ELR (cell line): ENCODE measurements around the gene VMAC.
"Not testable (repeated sequence)": the region's sequence is repeated elsewhere in the genome, so short reads cannot be mapped to it uniquely, and the experiment has no call there.

ENCODE experiments used
- DNase-seq: peaks from one replicate; pipeline ENCODE4 v3.0.0-alpha.2; 2015; ENCODE audit warnings: low read depth

Gene VMAC

DNA sequence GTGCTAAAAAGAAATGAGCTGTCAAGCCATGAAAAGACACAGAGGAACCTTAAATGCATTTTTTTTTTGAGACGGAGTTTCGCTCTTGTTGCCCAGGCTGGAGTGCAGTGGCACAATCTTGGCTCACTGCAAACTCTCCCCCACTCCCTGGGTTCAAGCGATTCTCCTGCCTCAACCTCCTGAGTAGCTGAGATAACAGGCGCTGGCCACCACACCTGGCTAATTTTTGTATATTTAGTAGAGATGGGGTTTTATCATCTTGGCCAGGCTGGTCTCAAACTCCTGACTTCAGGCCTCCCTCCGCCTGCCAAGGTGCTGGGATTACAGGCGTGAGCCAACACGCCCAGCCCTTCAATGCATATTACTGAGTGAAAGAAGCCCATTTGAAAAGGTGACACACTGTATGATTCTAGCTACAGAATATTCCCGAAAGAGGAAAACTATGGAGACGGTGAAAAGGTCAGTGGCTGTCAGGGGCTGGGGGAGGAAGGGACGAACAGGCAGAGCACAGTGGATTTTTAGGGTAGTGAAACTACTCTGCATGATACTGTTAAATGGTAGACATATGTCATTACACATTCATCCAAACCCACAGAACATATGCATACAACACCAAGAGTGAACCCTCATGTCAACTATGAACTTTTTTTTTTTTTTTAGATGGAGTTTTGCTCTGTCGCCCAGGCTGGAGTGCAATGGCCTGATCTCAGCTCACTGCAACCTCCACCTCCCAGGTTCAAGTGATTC is 20.4 kb upstream of the VMAC start:
- DNase-seq = not testable (repeated sequence)

DNA sequence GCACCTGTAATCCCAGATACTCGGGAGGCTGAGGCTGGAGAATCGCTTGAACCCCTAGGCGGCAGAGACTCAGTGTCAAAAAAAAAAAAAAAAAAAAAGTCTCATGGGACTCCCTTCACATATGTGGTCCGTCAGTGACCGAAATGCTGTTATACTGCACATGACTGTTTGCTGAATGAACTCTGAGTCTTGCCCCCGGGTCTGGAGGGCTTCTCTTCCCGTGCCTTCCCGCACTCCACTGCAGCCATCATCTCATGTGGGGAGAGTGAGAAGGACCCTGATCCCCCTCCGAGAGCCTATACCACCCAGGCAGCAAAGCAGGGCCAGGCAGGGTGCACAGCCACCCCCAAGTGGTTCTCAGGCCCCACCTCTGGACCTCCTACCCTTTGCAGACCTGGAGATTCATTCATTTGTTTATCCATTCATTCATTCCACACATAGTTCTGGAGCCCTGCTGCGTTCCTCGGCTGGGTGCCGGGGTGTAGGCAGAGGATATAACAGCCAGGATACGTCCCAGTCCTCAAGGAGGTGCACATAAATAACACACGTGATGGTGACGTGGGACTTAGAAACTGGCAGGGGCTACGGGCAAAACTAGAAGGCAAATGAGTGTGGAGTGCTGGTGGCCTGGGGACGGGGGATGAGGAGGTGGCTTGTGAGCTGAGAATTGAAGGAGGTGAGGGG is 15.2 kb upstream of the VMAC start:
- DNase-seq = peak; percentile 34

GRCh38 chr19:5890099-5890498 is 14.6 kb upstream of the VMAC start:
- no peak for DNase-seq

GRCh38 chr19:5891572-5891937 is 13.1 kb upstream of the VMAC start:
- no peak for DNase-seq

DNA sequence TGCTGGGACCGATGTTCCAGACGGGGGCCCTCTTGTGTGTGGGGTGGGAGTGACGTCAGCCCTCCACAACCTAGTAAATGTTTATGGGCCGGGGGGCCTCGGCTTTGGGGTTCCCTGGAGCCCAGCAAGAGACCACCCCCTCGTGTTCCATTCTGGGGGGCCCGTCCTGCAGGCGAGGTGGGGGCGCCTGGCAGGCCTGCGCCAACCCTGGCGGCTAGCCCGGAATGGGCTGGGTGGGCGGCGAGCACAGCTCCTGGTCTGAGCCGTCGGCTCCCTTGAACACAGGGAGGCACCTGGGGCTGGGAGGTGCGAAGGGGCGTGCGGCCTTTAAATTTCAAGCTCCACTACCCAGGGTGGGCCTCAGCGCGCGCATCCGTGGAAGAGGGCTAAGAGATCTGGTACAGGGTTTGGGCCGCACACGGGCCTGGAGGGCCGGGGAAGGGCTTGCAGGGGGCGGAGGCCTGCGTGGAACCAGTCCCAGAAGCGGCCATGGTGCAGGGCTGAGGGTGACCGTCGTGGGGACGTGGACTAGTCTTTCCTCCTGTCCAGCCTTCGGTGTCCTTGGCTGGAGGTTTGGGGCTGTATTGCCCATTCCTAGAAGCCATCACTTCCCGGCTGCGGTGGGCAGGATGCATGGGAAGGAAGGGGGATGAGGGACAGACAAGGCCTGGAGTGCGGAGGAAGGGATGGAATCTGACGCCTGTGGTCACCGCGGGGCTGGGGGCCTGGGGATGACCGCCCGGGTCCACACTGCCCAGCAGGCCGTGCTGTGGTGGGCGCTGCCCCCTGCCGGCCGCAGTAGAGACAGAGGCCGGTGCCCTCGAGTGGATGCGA is 12.5 kb upstream of the VMAC start:
- peak; percentile 58 for DNase-seq

GRCh38 chr19:5892772-5893275 is 11.8 kb upstream of the VMAC start:
- DNase-seq = no peak

DNA sequence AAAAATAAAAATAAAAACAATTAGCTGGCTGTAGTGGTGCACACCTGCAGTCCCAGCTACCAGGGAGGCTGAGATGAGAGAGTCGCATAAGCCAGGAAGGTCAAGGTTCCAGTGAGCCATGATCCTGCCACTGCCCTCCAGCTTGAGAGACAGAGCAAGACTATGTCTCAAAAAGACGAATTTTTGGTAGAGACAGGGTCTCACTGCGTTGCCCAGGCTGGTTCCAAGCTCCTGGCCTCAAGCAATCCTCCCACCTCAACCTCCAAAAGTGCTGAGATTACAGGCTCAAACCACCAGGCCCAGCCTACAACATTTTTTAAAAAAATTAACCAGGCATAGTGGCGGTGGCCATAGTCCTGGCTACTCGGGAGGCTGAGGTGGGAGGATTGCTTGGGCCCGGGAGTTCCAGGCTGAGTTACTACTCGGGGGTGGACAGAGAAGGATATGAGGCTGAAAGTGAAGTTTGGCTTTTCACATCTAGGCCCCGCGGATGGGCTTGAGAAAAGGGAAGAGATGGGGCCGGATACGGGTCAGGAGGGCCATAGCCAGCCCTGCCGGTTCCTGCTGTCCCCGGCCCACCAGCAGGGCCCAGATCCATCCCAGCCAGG is 11.3 kb upstream of the VMAC start:
- DNase-seq = no peak

DNA sequence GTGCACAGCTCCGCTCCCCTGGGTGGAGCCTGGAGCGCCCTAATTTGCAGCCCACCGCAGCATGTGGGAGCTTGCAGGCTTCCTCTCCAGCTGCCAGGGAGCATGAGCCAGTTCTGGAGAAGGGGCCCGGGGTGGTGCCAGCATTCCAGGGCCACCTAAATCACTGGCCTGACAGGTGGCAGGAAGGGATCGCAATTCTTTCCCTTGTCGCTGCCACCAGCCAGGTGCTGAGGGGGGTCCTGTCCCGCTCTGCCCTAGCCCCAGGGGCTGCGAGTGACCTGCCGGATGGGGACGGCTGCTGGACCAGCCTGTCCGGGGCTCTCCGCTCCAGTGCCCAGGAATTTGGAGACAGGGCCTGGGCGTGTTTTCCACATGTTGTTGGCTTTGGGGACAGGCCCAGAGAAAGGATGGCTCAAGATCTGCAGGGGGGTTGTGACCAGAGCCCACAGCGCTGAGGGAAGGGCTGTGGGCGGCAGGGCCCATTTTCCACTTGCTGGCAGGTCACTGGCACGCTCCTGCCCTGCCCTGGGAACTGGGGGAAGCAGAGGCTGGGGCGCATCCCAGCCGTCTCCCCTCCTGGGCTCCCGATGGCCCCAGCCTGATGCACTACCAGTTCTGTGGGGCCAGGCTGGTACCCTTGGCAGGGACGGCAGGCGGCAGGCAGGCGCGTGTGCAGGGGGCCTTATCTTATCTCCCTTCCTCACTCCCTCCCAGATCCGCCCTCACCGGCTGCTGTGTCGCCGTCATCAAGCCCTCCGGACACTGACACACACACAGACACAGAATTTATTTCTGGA is 10.6 kb upstream of the VMAC start:
- no peak for DNase-seq

DNA sequence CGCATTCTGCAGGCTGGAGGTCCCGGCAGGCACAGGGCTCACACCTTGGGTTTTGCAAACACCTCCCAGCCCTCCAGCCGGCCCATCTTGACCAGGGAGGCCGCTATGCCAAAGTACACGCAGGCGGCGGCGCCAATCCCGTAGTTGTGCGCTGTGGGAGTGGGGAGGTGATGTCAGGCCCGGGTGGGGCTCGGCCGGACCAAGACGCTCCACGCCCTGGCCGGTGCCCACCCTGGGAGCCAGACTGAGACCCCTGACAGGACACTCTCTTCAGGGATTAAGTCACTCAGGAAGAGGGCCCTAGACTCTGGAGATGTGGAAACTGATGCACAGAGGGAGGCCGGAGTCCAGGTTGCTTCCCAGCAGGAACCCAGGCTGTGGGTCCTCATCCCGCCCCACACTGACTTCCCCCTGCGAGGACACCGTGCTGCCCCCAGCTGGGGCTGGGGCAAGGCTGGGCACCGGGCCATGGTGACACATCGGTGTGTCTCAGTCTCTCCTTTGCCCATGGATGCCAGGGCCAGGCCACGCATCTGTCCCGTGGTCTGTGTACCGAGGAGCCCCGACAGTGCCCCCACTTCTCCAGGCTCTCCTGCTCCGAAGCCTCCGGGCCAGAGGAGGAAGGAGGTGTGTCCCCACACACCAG is 9.8 kb upstream of the VMAC start:
- no peak for DNase-seq

DNA sequence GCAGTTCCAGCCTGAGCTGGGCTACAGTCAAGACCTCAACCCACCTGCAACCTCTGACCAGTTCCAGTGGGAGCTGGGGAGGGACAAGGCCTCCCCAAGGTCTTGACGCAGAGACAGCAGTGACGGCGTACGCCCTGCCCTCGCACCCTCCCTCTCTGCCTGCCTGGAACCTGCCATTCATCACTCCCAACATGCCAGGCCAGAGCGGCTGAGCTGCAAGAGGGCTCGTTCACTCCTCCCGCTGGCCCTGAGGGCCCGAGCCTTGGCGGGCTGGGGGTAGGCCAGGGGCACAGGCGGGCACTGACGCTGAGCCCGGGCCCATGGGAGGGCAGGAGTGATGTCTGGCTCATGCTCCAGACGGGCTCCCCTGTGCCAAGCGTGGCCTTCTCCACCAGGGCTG is 9.3 kb upstream of the VMAC start:
- no peak for DNase-seq

- no peak for DNase-seq
Measured at GRCh38 chr19:5895890-5896289, 8.8 kb upstream of the VMAC start.

GRCh38 chr19:5896365-5897076 is 8.2 kb upstream of the VMAC start:
- no peak for DNase-seq

- no peak for DNase-seq
Measured at GRCh38 chr19:5897189-5897969, 7.3 kb upstream of the VMAC start.

DNA sequence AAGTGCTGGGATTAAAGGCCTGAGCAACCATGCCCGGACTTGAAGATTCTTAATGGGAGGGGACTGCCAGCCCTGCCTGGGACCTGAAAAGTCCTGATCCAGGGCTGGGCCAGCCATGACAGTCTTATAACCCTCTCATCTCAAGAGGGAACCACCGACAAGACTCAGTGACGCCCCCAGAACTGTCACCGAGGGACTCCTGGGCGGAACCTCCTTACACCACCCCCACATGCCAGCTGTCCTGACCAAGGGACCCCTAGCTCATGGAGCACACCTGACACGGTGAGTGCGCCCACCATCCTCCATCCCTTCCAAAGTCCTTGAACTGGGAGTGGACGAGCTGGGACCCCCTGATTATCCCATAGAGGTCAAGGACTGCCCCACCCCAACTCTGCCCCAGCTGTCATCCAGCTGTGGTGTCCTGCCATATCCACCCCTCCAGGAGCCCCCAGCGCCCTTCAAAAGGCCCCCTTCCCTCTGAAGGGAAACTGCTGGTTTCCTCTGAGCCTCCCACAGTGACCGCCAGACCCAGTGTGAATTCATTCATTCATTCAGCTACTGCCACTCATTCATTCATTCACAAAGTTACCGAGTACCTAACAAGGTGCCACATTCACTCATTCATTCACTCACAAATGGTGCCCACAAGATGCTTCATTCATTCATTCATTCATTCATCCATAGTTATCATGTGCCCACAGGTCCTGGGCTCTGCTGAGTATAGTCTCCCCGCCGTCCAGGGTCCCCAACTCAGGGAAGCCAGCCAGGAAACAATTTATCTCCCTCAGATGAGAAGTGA is 4.7 kb upstream of the VMAC start:
- DNase-seq = no peak

DNA sequence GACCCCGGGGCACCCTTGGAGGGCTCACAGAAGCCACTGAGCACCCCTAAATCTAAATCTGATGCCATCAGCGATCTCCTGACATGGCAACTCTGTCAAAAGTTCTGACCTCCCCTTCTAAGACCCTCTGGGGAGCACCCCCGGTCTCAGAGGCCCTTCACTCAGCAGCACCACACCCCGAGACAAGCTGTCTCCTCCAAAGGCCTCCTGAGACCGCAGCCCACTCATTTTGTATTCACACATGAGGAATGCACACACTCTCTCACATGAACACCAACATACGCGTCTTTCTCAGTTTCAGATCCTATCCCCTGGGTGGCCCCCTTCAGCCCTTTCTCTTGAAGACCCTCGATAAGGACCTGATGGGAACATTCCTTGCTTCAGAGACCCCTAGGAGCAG is 3.7 kb upstream of the VMAC start:
- no peak for DNase-seq

GRCh38 chr19:5903056-5903623 is 1.5 kb upstream of the VMAC start:
- DNase-seq = peak; percentile 78

DNA sequence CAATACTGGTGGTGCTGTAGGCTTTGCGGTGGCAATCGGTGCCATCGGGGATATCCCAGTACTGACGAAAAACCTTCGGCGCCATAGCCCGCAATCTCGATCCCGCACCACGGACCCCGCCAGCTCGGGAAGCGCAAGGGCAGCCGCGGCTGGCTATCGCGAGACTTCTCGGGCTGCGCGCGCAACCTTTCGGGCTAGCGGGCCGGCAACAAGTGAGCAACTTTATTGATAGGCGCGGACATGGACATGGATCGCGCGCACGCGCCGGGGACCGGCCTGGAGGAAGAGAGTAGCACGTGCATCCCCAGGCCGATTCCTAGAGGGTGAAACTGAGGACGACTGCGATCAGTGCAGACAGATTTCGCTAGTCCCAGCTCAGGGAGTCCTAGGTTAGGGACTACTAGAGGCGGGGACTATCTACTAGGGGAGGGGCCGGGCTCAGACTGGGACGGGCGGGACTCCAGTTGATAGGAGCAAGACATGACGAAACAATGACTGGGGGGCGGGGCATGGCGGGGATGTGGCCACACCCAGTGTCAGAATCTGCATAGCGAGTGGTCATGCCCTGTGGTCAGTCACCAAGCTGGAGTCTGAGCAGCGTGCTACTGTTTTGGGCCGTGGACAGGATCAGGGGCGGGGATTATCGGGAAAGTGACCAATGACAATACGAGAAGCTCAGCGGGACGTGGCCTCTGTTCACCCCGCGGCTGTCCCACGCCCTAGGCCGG is 884 bp upstream of the VMAC start, which contains the start of gene NDUFA11:
Gene NDUFA11, minus strand, starts transcription at position 167 of the 728 bp plus-strand sequence. Its CDS starts 82 bp downstream, at position 85.
- DNase-seq = peak; percentile 96
